GM23248 (cell line): Measurements from ENCODE around the gene PCSK9. TPM values are rescaled to one million over a fixed set of nuclear protein-coding genes. Genes with fewer than 3 reads are reported as not detected.

Experiments used
- DNase-seq: peaks from one replicate; pipeline ENCODE4 v3.0.0-alpha.2; 2015
- H2AFZ ChIP-seq: fragments of 200-600 bp; sonication (generic); 2 replicates; pipeline ENCODE4 v1.6.1; 2016; ENCODE audit warnings: antibody characterized with exemption
- H3F3A ChIP-seq: fragments of 200-600 bp; sonication (generic); 2 replicates; pipeline ENCODE4 v1.6.1; 2016; ENCODE audit warnings: mild to moderate bottlenecking, antibody characterized with exemption, mixed run types; ENCODE audit not compliant: insufficient read depth
- H3K27ac ChIP-seq: fragments of 200-600 bp; sonication (generic); 2 replicates; pipeline ENCODE4 v1.5.1; 2016; ENCODE audit warnings: mild to moderate bottlenecking
- H3K27me3 ChIP-seq: fragments of 200-600 bp; sonication (generic); replicated peaks from 2 replicates; pipeline ENCODE4 v1.6.1; 2016; ENCODE audit warnings: mild to moderate bottlenecking; ENCODE audit not compliant: insufficient read depth
- H3K36me3 ChIP-seq: fragments of 200-600 bp; sonication (generic); 2 replicates; pipeline ENCODE4 v1.6.1; 2016; ENCODE audit warnings: low read depth, mild to moderate bottlenecking
- H3K4me1 ChIP-seq: fragments of 200-600 bp; sonication (generic); 2 replicates; pipeline ENCODE4 v1.6.1; 2016; ENCODE audit warnings: mild to moderate bottlenecking; ENCODE audit not compliant: insufficient read depth
- H3K4me2 ChIP-seq: fragments of 200-600 bp; sonication (generic); one replicate; pipeline ENCODE4 v1.6.1; 2016; ENCODE audit warnings: mild to moderate bottlenecking; ENCODE audit not compliant: unreplicated experiment
- H3K4me3 ChIP-seq: fragments of 200-600 bp; sonication (generic); 2 replicates; pipeline ENCODE4 v1.5.1; 2016; ENCODE audit warnings: mild to moderate bottlenecking
- H3K79me2 ChIP-seq: fragments of 200-600 bp; sonication (generic); 2 replicates; pipeline ENCODE4 v1.6.1; 2016; ENCODE audit warnings: mild to moderate bottlenecking; ENCODE audit not compliant: insufficient read depth
- H3K9ac ChIP-seq: fragments of 200-600 bp; sonication (generic); 2 replicates; pipeline ENCODE4 v1.6.1; 2016; ENCODE audit warnings: mild to moderate bottlenecking
- H3K9me2 ChIP-seq: fragments of 200-600 bp; sonication (generic); 2 replicates; pipeline ENCODE4 v1.6.1; 2016; ENCODE audit warnings: mixed run types, mild to moderate bottlenecking, moderate library complexity; ENCODE audit not compliant: insufficient read depth
- H3K9me3 ChIP-seq: fragments of 200-600 bp; sonication (generic); one replicate; pipeline ENCODE4 v1.6.1; 2017; ENCODE audit warnings: low read depth
- H4K20me1 ChIP-seq: fragments of 200-600 bp; sonication (generic); 2 replicates; pipeline ENCODE4 v1.6.0; 2016; ENCODE audit not compliant: insufficient read depth
- EZH2 ChIP-seq: fragments of 200-600 bp; sonication (generic); IDR thresholded peaks from 2 replicates; pipeline ENCODE4 v1.6.1; 2018; ENCODE audit warnings: antibody characterized with exemption, mild to moderate bottlenecking; ENCODE audit not compliant: insufficient read depth, poor library complexity, severe bottlenecking
- EZH2phosphoT487 ChIP-seq: fragments of 200-600 bp; sonication (generic); IDR thresholded peaks from 2 replicates; pipeline ENCODE4 v1.6.1; 2018; ENCODE audit warnings: antibody characterized with exemption, moderate library complexity, mild to moderate bottlenecking, low read depth; ENCODE audit not compliant: insufficient read depth
- WGBS, 2 experiments: methylation state at CpG; one replicate each; pipeline ENCODE4 v1.1.6; 2015 to 2017; ENCODE audit warnings: low lambda C conversion rate in 2 of 2, low coverage in 1 of 2; ENCODE audit errors: missing lambda C conversion rate in 2 of 2; 5-methylcytosine and 5-hydroxymethylcytosine counted together
- in situ Hi-C: fragments of 300-500 bp; cut with MboI; formaldehyde crosslinking; loops from 2 replicates; pipeline ENCODE4 v1.15.0; 2020
- polyA plus RNA-seq: library from polyadenylated mRNA; unstranded; fragments of >200 nt; fragmentation: Nextera tagmentation; extraction: Ambion mirVana; gene quantifications from 2 replicates; pipeline ENCODE4 v1.2.1, GENCODE V29; 2016
- total RNA-seq: library from RNA; depleted of rRNA; stranded (reverse); fragments of >200 nt; shearing (Covaris generic); gene quantifications from 2 replicates; pipeline ENCODE4 v1.2.3, GENCODE V29; 2014

Gene PCSK9
- total and polyA plus RNA-seq, 2 experiments from 2014 or later, result 0.11 to 0.16 TPM

DNA sequence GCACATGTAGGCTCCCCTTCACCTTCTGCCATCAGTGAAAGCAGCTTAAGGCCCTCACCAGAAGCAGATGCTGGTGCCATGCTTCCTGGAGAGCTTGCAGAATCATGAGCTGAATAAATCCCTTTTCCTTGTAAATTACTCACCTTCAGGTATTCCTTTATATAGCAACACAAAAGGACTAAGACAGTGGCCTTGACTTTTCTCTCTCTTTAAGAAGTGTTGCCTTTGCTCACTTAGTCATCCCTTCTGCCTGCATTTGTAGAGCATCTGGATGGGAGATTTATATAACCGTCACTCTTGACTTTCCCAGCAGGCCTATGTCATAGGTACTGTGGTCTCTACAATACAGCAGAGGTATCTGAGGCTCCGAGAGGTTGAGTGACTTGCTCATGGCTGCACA, 3.7 kb downstream of the PCSK9 start:
- no peak overlapping the region for H3K4me2 ChIP-seq
- no peak overlapping the region for H3K27ac ChIP-seq
- no peaks in the 10 kb centered on the region for H3K36me3 ChIP-seq
- H3K4me1 ChIP-seq, result no peaks in the 10 kb centered on the region
- no peaks in the 10 kb centered on the region for H3K9me3 ChIP-seq
- DNase-seq, result no peak
- H2AFZ ChIP-seq, result no peak overlapping the region
- in situ Hi-C loops, result no loop called here
- H3F3A ChIP-seq, result no peaks in the 10 kb centered on the region
- H3K9me2 ChIP-seq, result no peaks in the 10 kb centered on the region
- no peak overlapping the region for H3K4me3 ChIP-seq
- WGBS, 2 experiments, result 74 to 84% methylated on average over 2 of the region's 2 CpGs
- H3K9ac ChIP-seq, result no peak overlapping the region
- TF ChIP-seq EZH2phosphoT487 (no peak), EZH2 (no peak)
- peaks cover 48% of the 10 kb centered on the region for H3K27me3 ChIP-seq
- H3K79me2 ChIP-seq, result no peaks in the 10 kb centered on the region
- no peaks in the 10 kb centered on the region for H4K20me1 ChIP-seq

DNA sequence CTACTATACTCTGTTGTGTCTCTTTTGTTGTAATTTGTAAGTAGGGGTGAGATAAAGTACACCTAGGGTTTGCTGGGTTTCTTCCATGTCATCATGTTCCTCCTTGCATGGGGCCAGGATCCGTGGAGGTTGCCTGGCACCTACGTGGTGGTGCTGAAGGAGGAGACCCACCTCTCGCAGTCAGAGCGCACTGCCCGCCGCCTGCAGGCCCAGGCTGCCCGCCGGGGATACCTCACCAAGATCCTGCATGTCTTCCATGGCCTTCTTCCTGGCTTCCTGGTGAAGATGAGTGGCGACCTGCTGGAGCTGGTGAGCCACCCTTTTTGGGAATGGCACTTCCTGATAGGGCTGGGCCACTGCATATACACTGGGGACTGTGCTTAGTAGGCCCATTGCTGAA, 4.4 kb downstream of the PCSK9 start:
- Histone ChIP-seq H3K9ac (no peak overlapping the region), H3K4me1 (no peaks in the 10 kb centered on the region), H3K9me3 (no peaks in the 10 kb centered on the region), H3K79me2 (no peaks in the 10 kb centered on the region), H2AFZ (no peak overlapping the region), H3K36me3 (no peaks in the 10 kb centered on the region), H3K9me2 (no peaks in the 10 kb centered on the region), H3F3A (no peaks in the 10 kb centered on the region), H4K20me1 (no peaks in the 10 kb centered on the region), H3K27me3 (peaks cover 41% of the 10 kb centered on the region), H3K4me3 (no peak overlapping the region), H3K4me2 (no peak overlapping the region), H3K27ac (no peak overlapping the region)
- 79 to 82% methylated on average over 9 of the region's 9 CpGs for WGBS, 2 experiments
- TF ChIP-seq EZH2 (no peak), EZH2phosphoT487 (no peak)
- in situ Hi-C loops, result no loop called here
- no peak for DNase-seq

DNA sequence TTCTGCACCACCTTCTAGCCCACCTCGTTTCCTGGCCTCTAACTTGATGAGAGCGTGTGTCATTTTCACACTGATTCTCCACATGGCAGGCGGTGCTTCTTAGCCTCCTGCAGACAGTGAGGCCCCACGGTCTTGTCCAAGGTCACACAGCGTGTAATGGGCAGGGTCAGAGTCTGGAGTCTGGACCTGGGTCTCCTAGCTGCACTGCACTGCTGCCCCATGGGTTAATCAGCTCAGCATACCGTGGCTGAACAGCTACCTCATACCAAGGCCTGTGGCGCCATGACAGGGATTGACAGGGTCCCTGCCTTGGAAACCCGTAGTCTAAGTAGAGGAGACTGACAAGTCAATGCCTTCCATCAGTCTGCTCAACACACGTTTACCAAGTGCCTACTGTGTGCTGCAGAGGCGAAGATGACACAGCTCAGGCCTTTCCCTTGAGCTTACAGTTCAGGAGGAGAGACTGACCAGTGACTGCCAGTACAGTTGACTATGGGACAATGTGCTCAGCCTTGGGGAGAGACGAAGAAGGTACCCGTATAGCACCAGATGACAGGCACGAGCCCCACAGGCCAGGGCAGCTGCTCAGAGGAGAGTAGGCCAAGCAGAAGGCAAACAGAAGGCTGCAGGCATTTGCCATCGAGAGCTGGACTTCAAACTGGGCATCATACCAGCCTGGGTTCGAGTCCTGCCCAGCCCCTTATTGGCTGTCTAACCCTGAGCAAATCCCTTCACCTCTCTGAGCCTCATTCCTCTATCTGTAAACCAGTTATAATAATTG, 5.5 kb downstream of the PCSK9 start:
- Histone ChIP-seq H3F3A (no peaks in the 10 kb centered on the region), H3K9ac (no peak overlapping the region), H3K4me1 (no peaks in the 10 kb centered on the region), H3K4me3 (no peak overlapping the region), H2AFZ (no peak overlapping the region), H3K27ac (no peak overlapping the region), H3K4me2 (no peak overlapping the region), H3K36me3 (no peaks in the 10 kb centered on the region), H3K9me2 (no peaks in the 10 kb centered on the region), H4K20me1 (no peaks in the 10 kb centered on the region), H3K27me3 (peaks cover 32% of the 10 kb centered on the region), H3K9me3 (no peaks in the 10 kb centered on the region), H3K79me2 (no peaks in the 10 kb centered on the region)
- no peak for DNase-seq
- 75 to 77% methylated on average over 15 of the region's 15 CpGs for WGBS, 2 experiments
- in situ Hi-C loops, result no loop called here
- no peak for TF ChIP-seq EZH2phosphoT487
- TF ChIP-seq EZH2, result no peak

DNA sequence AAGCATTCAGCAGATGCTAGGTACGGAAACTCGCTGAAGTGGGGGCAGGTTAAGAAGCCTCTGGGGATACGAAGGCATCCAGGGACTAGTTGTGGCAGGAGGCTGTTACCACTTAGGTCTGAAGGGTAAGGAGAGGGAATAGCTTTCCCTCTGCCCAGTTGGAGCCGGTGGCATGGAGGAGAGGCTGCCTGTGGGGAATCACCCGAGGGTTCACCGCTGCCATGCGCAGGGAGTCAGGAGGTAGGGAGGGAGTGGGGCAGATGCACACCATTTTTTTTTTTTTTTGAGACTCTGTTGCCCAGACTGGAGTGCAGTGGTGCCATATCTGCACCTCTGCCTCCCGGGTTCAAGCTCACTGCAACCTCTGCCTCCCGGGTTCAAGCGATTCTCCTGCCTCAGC, 6.1 kb downstream of the PCSK9 start:
- Histone ChIP-seq H3K27ac (no peak overlapping the region), H2AFZ (no peak overlapping the region), H3K9ac (no peak overlapping the region), H3K9me2 (no peaks in the 10 kb centered on the region), H3K27me3 (peaks cover 26% of the 10 kb centered on the region), H3K79me2 (no peaks in the 10 kb centered on the region), H3K4me1 (no peaks in the 10 kb centered on the region), H4K20me1 (no peaks in the 10 kb centered on the region), H3K36me3 (no peaks in the 10 kb centered on the region), H3F3A (no peaks in the 10 kb centered on the region), H3K9me3 (no peaks in the 10 kb centered on the region), H3K4me2 (no peak overlapping the region), H3K4me3 (no peak overlapping the region)
- TF ChIP-seq EZH2phosphoT487 (no peak), EZH2 (no peak)
- 84 to 91% methylated on average over 10 of the region's 10 CpGs for WGBS, 2 experiments
- DNase-seq, result no peak
- in situ Hi-C loops, result no loop called here

DNA sequence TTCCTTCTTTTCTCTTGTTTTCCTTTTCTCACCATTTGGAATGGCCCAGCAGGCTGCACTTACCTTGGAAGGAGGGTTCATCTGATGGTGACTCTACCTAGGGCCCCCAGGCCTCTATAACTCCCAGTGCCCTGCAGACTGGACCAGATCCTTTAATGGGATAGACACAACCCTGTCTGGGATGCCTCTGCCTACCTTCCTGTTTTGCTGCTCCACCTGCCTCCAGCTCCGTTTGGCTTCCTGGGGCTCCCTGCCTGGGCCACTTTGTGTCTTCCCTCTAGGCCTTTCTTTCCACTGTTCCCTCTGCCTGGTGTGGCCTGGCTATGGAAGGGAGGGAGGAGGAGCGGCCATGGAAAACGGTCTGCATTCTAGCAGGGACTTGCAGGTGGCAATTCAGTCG, 7.5 kb downstream of the PCSK9 start:
- H3K9me3 ChIP-seq, result no peaks in the 10 kb centered on the region
- no peaks in the 10 kb centered on the region for H3F3A ChIP-seq
- H3K27ac ChIP-seq, result no peak overlapping the region
- in situ Hi-C loops, result no loop called here
- no peak for DNase-seq
- no peaks in the 10 kb centered on the region for H3K9me2 ChIP-seq
- no peak overlapping the region for H3K4me3 ChIP-seq
- no peak overlapping the region for H3K9ac ChIP-seq
- 68 to 75% methylated on average over 4 of the region's 4 CpGs for WGBS, 2 experiments
- no peaks in the 10 kb centered on the region for H3K36me3 ChIP-seq
- TF ChIP-seq EZH2phosphoT487 (no peak), EZH2 (no peak)
- H2AFZ ChIP-seq, result no peak overlapping the region
- no peak overlapping the region for H3K4me2 ChIP-seq
- no peaks in the 10 kb centered on the region for H3K79me2 ChIP-seq
- no peaks in the 10 kb centered on the region for H3K4me1 ChIP-seq
- H3K27me3 ChIP-seq, result peaks cover 11% of the 10 kb centered on the region
- no peaks in the 10 kb centered on the region for H4K20me1 ChIP-seq
